ENCODE data around the gene TECPR1. TPM values are rescaled to one million over a fixed set of nuclear protein-coding genes. Genes with fewer than 3 reads are reported as not detected.

Gene TECPR1
- total RNA-seq, 2 experiments from 2014 or later: 23.2 to 36.4 TPM

GRCh38 chr7:98276241-98276761 lies 24.3 kb upstream of the TECPR1 start:
- CTCF ChIA-PET (ENCODE audit: unreplicated experiment): no interaction called here
- DNase-seq (ENCODE audit: low spot score): no peak

GRCh38 chr7:98267303-98267702 lies 15.3 kb upstream of the TECPR1 start:
- Histone ChIP-seq H2AFZ (ENCODE audit: low read length) (no peak overlapping the region), H3K4me2 (ENCODE audit: low read length) (no peak overlapping the region), H4K20me1 (ENCODE audit: insufficient read depth, low read length) (no peaks in the 10 kb centered on the region), H3K4me1 (ENCODE audit: insufficient read depth, low read length, poor library complexity, severe bottlenecking) (no peaks in the 10 kb centered on the region), H3K79me2 (ENCODE audit: insufficient read depth, low read depth, low read length) (no peaks in the 10 kb centered on the region), H3K27ac (ENCODE audit: low read depth, low read length, poor library complexity, severe bottlenecking) (no peak overlapping the region), H3K9me3 (ENCODE audit: low read length) (no peaks in the 10 kb centered on the region), H3K9me2 (ENCODE audit: insufficient read depth, low read length) (no peaks in the 10 kb centered on the region), H3K4me3 (ENCODE audit: low read depth, low read length, poor library complexity, severe bottlenecking) (no peak overlapping the region), H3K36me3 (ENCODE audit: insufficient read depth, low read length) (peaks cover 2% of the 10 kb centered on the region; the same call in 1 of the 2 replicates)
- CTCF ChIA-PET (ENCODE audit: unreplicated experiment): no interaction called here
- POLR2A ChIA-PET: no interaction called here
- intact Hi-C loops (cut with micrococcal nuclease; ENCODE audit: unreplicated experiment): no loop called here
- no peak for DNase-seq (ENCODE audit: low spot score)
- no TSS peak for BruUV-seq (replicated peaks)
- TF ChIP-seq CTCF (conservative IDR thresholded peaks at IDR 0.05; ENCODE audit: low read length): no peak
- TF ChIP-seq EZH2phosphoT487 (IDR thresholded peaks at IDR 0.05; ENCODE audit: borderline replicate concordance, low read depth, low read length): no peak

More at GRCh38 chr7:98276241-98276761, 24.3 kb upstream of the TECPR1 start:
- H3K4me2 ChIP-seq (ENCODE audit: low read length): no peak overlapping the region
- H3K9me2 ChIP-seq (ENCODE audit: insufficient read depth, low read length): no peaks in the 10 kb centered on the region
- BruUV-seq (replicated peaks): no TSS peak
- no peak overlapping the region for H3K4me3 ChIP-seq (ENCODE audit: low read depth, low read length, poor library complexity, severe bottlenecking)
- no peaks in the 10 kb centered on the region for H3K79me2 ChIP-seq (ENCODE audit: insufficient read depth, low read depth, low read length)
- POLR2A ChIA-PET: no interaction called here
- no peaks in the 10 kb centered on the region for H4K20me1 ChIP-seq (ENCODE audit: insufficient read depth, low read length)
- no peak for TF ChIP-seq CTCF (conservative IDR thresholded peaks at IDR 0.05; ENCODE audit: low read length)
- no peak for TF ChIP-seq EZH2phosphoT487 (IDR thresholded peaks at IDR 0.05; ENCODE audit: borderline replicate concordance, low read depth, low read length)
- H3K4me1 ChIP-seq (ENCODE audit: insufficient read depth, low read length, poor library complexity, severe bottlenecking): peaks cover 9% of the 10 kb centered on the region
- H3K9me3 ChIP-seq (ENCODE audit: low read length): no peaks in the 10 kb centered on the region
- no peak overlapping the region for H2AFZ ChIP-seq (ENCODE audit: low read length)
- intact Hi-C loops (cut with micrococcal nuclease; ENCODE audit: unreplicated experiment): no loop called here
- H3K36me3 ChIP-seq (ENCODE audit: insufficient read depth, low read length): no peaks in the 10 kb centered on the region
- no peak overlapping the region for H3K27ac ChIP-seq (ENCODE audit: low read depth, low read length, poor library complexity, severe bottlenecking)

GRCh38 chr7:98266840-98267239 lies 14.8 kb upstream of the TECPR1 start:
- Histone ChIP-seq H3K9me3 (ENCODE audit: low read length) (no peaks in the 10 kb centered on the region), H3K36me3 (ENCODE audit: insufficient read depth, low read length) (peaks cover 5% of the 10 kb centered on the region), H3K4me1 (ENCODE audit: insufficient read depth, low read length, poor library complexity, severe bottlenecking) (no peaks in the 10 kb centered on the region), H4K20me1 (ENCODE audit: insufficient read depth, low read length) (no peaks in the 10 kb centered on the region), H3K4me3 (ENCODE audit: low read depth, low read length, poor library complexity, severe bottlenecking) (no peak overlapping the region), H2AFZ (ENCODE audit: low read length) (no peak overlapping the region), H3K79me2 (ENCODE audit: insufficient read depth, low read depth, low read length) (no peaks in the 10 kb centered on the region), H3K27ac (ENCODE audit: low read depth, low read length, poor library complexity, severe bottlenecking) (no peak overlapping the region), H3K4me2 (ENCODE audit: low read length) (no peak overlapping the region), H3K9me2 (ENCODE audit: insufficient read depth, low read length) (no peaks in the 10 kb centered on the region)
- TF ChIP-seq EZH2phosphoT487 (IDR thresholded peaks at IDR 0.05; ENCODE audit: borderline replicate concordance, low read depth, low read length) (no peak), CTCF (conservative IDR thresholded peaks at IDR 0.05; ENCODE audit: low read length) (peak; percentile 63)
- peak; percentile 25 for DNase-seq (ENCODE audit: low spot score)
- intact Hi-C loops (cut with micrococcal nuclease; ENCODE audit: unreplicated experiment): no loop called here
- ChIA-PET POLR2A (no interaction called here), CTCF (ENCODE audit: unreplicated experiment) (no interaction called here)
- no TSS peak for BruUV-seq (replicated peaks)
